H9 (cell line): ENCODE measurements around the gene CCSER1. TPM values are rescaled to one million over a fixed set of nuclear protein-coding genes. Genes with fewer than 3 reads are reported as not detected.

Source experiments
- DNase-seq: peaks from one replicate; pipeline ENCODE4 v3.0.0-alpha.2; 2017
- H2AFZ ChIP-seq: one replicate; pipeline ENCODE4 v1.6.1; 2013; ENCODE audit warnings: mild to moderate bottlenecking, low read length, control low read depth, moderate library complexity
- H2AK5ac ChIP-seq: 2 replicates; pipeline ENCODE4 v1.6.1; 2013; ENCODE audit warnings: low read length, control low read depth, mixed read lengths; ENCODE audit not compliant: insufficient read length
- H2BK120ac ChIP-seq: one replicate; pipeline ENCODE4 v1.6.1; 2013; ENCODE audit warnings: low read depth, mild to moderate bottlenecking, low read length, control low read depth, inconsistent platforms; ENCODE audit not compliant: poor library complexity, severe bottlenecking
- H2BK12ac ChIP-seq: 2 replicates; pipeline ENCODE4 v1.6.1; 2013; ENCODE audit warnings: low read length, control low read depth, mixed read lengths, low read depth; ENCODE audit not compliant: insufficient read length
- H2BK15ac ChIP-seq: 2 replicates; pipeline ENCODE4 v1.6.1; 2013; ENCODE audit warnings: low read depth, low read length, control low read depth
- H2BK20ac ChIP-seq: one replicate; pipeline ENCODE4 v1.6.1; 2013; ENCODE audit warnings: low read depth, mild to moderate bottlenecking, low read length, control low read depth, inconsistent platforms; ENCODE audit not compliant: poor library complexity, severe bottlenecking
- H2BK5ac ChIP-seq: 2 replicates; pipeline ENCODE4 v1.6.1; 2013; ENCODE audit warnings: low read length, control low read depth, mixed read lengths; ENCODE audit not compliant: insufficient read length
- H3K14ac ChIP-seq: 2 replicates; pipeline ENCODE4 v1.6.1; 2013; ENCODE audit warnings: low read length, control low read depth; ENCODE audit not compliant: insufficient read depth
- H3K18ac ChIP-seq: 2 replicates; pipeline ENCODE4 v1.6.1; 2013; ENCODE audit warnings: low read depth, mild to moderate bottlenecking, mixed read lengths, low read length, control low read depth; ENCODE audit not compliant: insufficient read length
- H3K23ac ChIP-seq: 2 replicates; pipeline ENCODE4 v1.6.1; 2013; ENCODE audit warnings: low read length, control low read depth, mixed read lengths, low read depth; ENCODE audit not compliant: insufficient read length
- H3K23me2 ChIP-seq: 2 replicates; pipeline ENCODE4 v1.6.1; 2013; ENCODE audit warnings: low read depth, mild to moderate bottlenecking, mixed read lengths, low read length, control low read depth; ENCODE audit not compliant: insufficient read length, poor library complexity, severe bottlenecking
- H3K27ac ChIP-seq: 2 replicates; pipeline ENCODE4 v1.5.1; 2013; ENCODE audit warnings: low read length, control low read depth, mixed read lengths, low read depth; ENCODE audit not compliant: insufficient read length
- H3K27me3 ChIP-seq: 2 replicates; pipeline ENCODE4 v1.6.1; 2013; ENCODE audit warnings: low read length, control low read depth, inconsistent platforms; ENCODE audit not compliant: insufficient read depth
- H3K4ac ChIP-seq: 2 replicates; pipeline ENCODE4 v1.6.1; 2013; ENCODE audit warnings: low read depth, mild to moderate bottlenecking, control low read depth, inconsistent platforms, low read length, moderate library complexity
- H3K4me1 ChIP-seq: 2 replicates; pipeline ENCODE4 v1.6.1; 2013; ENCODE audit warnings: low read length, control low read depth, inconsistent platforms; ENCODE audit not compliant: insufficient read depth
- H3K4me2 ChIP-seq: 2 replicates; pipeline ENCODE4 v1.6.1; 2013; ENCODE audit warnings: low read length, control low read depth, mixed read lengths; ENCODE audit not compliant: insufficient read length, insufficient read depth
- H3K56ac ChIP-seq: 2 replicates; pipeline ENCODE4 v1.6.1; 2013; ENCODE audit warnings: low read depth, mild to moderate bottlenecking, mixed read lengths, low read length, control low read depth; ENCODE audit not compliant: insufficient read length
- H3K79me1 ChIP-seq: 2 replicates; pipeline ENCODE4 v1.6.1; 2013; ENCODE audit warnings: low read depth, mild to moderate bottlenecking, moderate library complexity, low read length, control low read depth, inconsistent platforms; ENCODE audit not compliant: insufficient read depth, poor library complexity, severe bottlenecking
- H3K79me2 ChIP-seq: 2 replicates; pipeline ENCODE4 v1.6.1; 2013; ENCODE audit warnings: low read length, control low read depth, inconsistent platforms; ENCODE audit not compliant: insufficient read depth
- H3K9ac ChIP-seq: 2 replicates; pipeline ENCODE4 v1.6.1; 2013; ENCODE audit warnings: low read length, control low read depth, mixed read lengths; ENCODE audit not compliant: insufficient read length; ENCODE audit errors: extremely low read depth
- H3K9me3 ChIP-seq: one replicate; pipeline ENCODE4 v1.6.1; 2013; ENCODE audit warnings: low read depth, low read length, inconsistent platforms; ENCODE audit not compliant: control insufficient read depth
- H3T11ph ChIP-seq: one replicate; pipeline ENCODE4 v1.6.1; 2013; ENCODE audit warnings: mild to moderate bottlenecking, low read length, control low read depth, inconsistent platforms
- H4K20me1 ChIP-seq: one replicate; pipeline ENCODE4 v1.6.1; 2013; ENCODE audit not compliant: control insufficient read depth, insufficient read length, insufficient read depth
- H4K5ac ChIP-seq: 2 replicates; pipeline ENCODE4 v1.6.1; 2013; ENCODE audit warnings: low read depth, mild to moderate bottlenecking, mixed read lengths, low read length, control low read depth; ENCODE audit not compliant: insufficient read length
- H4K8ac ChIP-seq: replicated peaks from 2 replicates; pipeline ENCODE4 v1.6.1; 2013; ENCODE audit warnings: low read length, control low read depth, mixed read lengths, low read depth; ENCODE audit not compliant: insufficient read length
- H4K91ac ChIP-seq: 2 replicates; pipeline ENCODE4 v1.6.1; 2013; ENCODE audit warnings: low read depth, mild to moderate bottlenecking, moderate library complexity, mixed read lengths, low read length, control low read depth; ENCODE audit not compliant: insufficient read length
- H3K27ac Mint-ChIP-seq, 3 experiments: 2 replicates in 2 of 3; 3 replicates in 1 of 3; pipeline ENCODE4 v1.8.0; 2020 to 2021; ENCODE audit warnings: mixed read lengths in 3 of 3, mild to moderate bottlenecking in 1 of 3, moderate library complexity in 1 of 3
- H3K27me3 Mint-ChIP-seq: 2 replicates; pipeline ENCODE4 v1.8.0; 2021; ENCODE audit warnings: low read depth, mild to moderate bottlenecking, moderate library complexity, mixed read lengths
- H3K36me3 Mint-ChIP-seq, 3 experiments: 2 replicates in 2 of 3; 3 replicates in 1 of 3; pipeline ENCODE4 v1.8.0; 2020 to 2021; ENCODE audit warnings: low read depth in 3 of 3, mixed read lengths in 3 of 3; ENCODE audit not compliant: insufficient read depth in 1 of 3
- H3K4me1 Mint-ChIP-seq, 2 experiments: 2 replicates each; pipeline ENCODE4 v1.8.0; 2020; ENCODE audit warnings: mixed read lengths in 2 of 2
- H3K4me3 Mint-ChIP-seq, 2 experiments: 2 replicates in 1 of 2; 3 replicates in 1 of 2; pipeline ENCODE4 v1.8.0; 2020 to 2021; ENCODE audit warnings: mild to moderate bottlenecking in 2 of 2, mixed read lengths in 2 of 2, moderate library complexity in 1 of 2
- H3K9me3 Mint-ChIP-seq, 2 experiments: 2 replicates in 1 of 2; 3 replicates in 1 of 2; pipeline ENCODE4 v1.8.0; 2020; ENCODE audit warnings: mild to moderate bottlenecking in 2 of 2, mixed read lengths in 2 of 2, moderate library complexity in 1 of 2
- CTCF ChIP-seq: fragments of 200-600 bp; sonication (generic); conservative IDR thresholded peaks from 3 replicates; pipeline ENCODE4 v1.8.0; 2021; ENCODE audit warnings: antibody characterized with exemption, mild to moderate bottlenecking
- WGBS: extraction: QIAGEN DNeasy Blood & Tissue Kit; methylation state at CpG from one replicate; pipeline ENCODE4 v1.1.7; 2013; ENCODE audit warnings: missing lambda C conversion rate, low lambda C conversion rate, mixed read lengths; ENCODE audit not compliant: insufficient read length; ENCODE audit errors: extremely low coverage; 5-methylcytosine and 5-hydroxymethylcytosine counted together
- total RNA-seq: library from RNA; stranded (reverse); gene quantifications from 2 replicates; pipeline ENCODE4 v1.2.1, GENCODE V29; 2021

Gene CCSER1
- total RNA-seq, 1 experiment from 2014 or later, result 0.37 TPM

- H3K23me2 ChIP-seq, result no peaks in the 10 kb centered on the region
- Mint-ChIP-seq H3K27ac (no peak overlapping the region), H3K36me3 (no peaks in the 10 kb centered on the region), H3K4me1 (peaks cover 21% of the 10 kb centered on the region in 2 experiments), H3K27me3 (no peaks in the 10 kb centered on the region), H3K9me3 (no peaks in the 10 kb centered on the region), H3K4me3 (no peak overlapping the region)
- H4K8ac ChIP-seq, result no peak overlapping the region
- no peak overlapping the region for H3K4me2 ChIP-seq
- H3K9ac ChIP-seq, result no peak overlapping the region
- H3K4ac ChIP-seq, result no peak overlapping the region
- no peak for TF ChIP-seq CTCF
- H2AK5ac ChIP-seq, result no peak overlapping the region
- no peaks in the 10 kb centered on the region for H4K20me1 ChIP-seq
- no peaks in the 10 kb centered on the region for H3K79me2 ChIP-seq
- no peak overlapping the region for H2BK5ac ChIP-seq
- H3K4me1 ChIP-seq, result no peaks in the 10 kb centered on the region; the same call in 1 of the 2 replicates
- no peak overlapping the region for H2BK120ac ChIP-seq
- H2BK20ac ChIP-seq, result no peak overlapping the region
- no peak overlapping the region for H3T11ph ChIP-seq
- H4K91ac ChIP-seq, result no peak overlapping the region
- no peak overlapping the region for H2AFZ ChIP-seq
- H3K56ac ChIP-seq, result no peak overlapping the region
- no peaks in the 10 kb centered on the region for H3K79me1 ChIP-seq
- no peak overlapping the region for H4K5ac ChIP-seq
- no peak overlapping the region for H3K23ac ChIP-seq
- H3K18ac ChIP-seq, result no peak overlapping the region
- no peak overlapping the region for H3K27ac ChIP-seq
- no peaks in the 10 kb centered on the region for H3K9me3 ChIP-seq
- DNase-seq, result no peak
- no peak overlapping the region for H2BK15ac ChIP-seq
- H3K14ac ChIP-seq, result no peak overlapping the region
- no peak overlapping the region for H2BK12ac ChIP-seq
- no CpG with 5 or more reads among the region's 1 CpG for WGBS
- no peaks in the 10 kb centered on the region for H3K27me3 ChIP-seq
These were observed 63.3 kb downstream of the CCSER1 start for GRCh38 chr4:90190525-90190924.
